ENCODE measurements around the gene RMC1.
A peak's percentile ranks its signal among the peaks of the same experiment; 100 is the strongest.
"Not testable (repeated sequence)": the region's sequence is repeated elsewhere in the genome, so short reads cannot be mapped to it uniquely, and the experiment has no call there.

Gene RMC1

GRCh38 chr18:23498117-23498516 is 5.2 kb upstream of the RMC1 start:
- no peak for DNase-seq (ENCODE audit: low spot score)
- FAIRE-seq = no peak

GRCh38 chr18:23498877-23499276 is 4.4 kb upstream of the RMC1 start:
- FAIRE-seq (no peak), DNase-seq (ENCODE audit: low spot score) (peak; percentile 10)

GRCh38 chr18:23499291-23499781 is 4.0 kb upstream of the RMC1 start:
- no peak for FAIRE-seq
- DNase-seq (ENCODE audit: low spot score) = no peak

- FAIRE-seq = no peak
- no peak for DNase-seq (ENCODE audit: low spot score)
Observed at GRCh38 chr18:23501626-23502025, 1.7 kb upstream of the RMC1 start.

GRCh38 chr18:23502516-23503037 is 734 bp upstream of the RMC1 start:
- FAIRE-seq (no peak), DNase-seq (ENCODE audit: low spot score) (no peak)

- no peak for DNase-seq (ENCODE audit: low spot score)
- FAIRE-seq = no peak
Observed at GRCh38 chr18:23503963-23504344, 643 bp downstream of the RMC1 start.

GRCh38 chr18:23504720-23505119 is 1.4 kb downstream of the RMC1 start:
- no peak for FAIRE-seq
- DNase-seq (ENCODE audit: low spot score) = no peak

GRCh38 chr18:23506393-23506792 is 3.1 kb downstream of the RMC1 start:
- DNase-seq (ENCODE audit: low spot score) (no peak), FAIRE-seq (no peak)

- FAIRE-seq; DNase-seq (ENCODE audit: low spot score): not testable (repeated sequence)
Observed at GRCh38 chr18:23510923-23511322, 7.6 kb downstream of the RMC1 start.

GRCh38 chr18:23512216-23512615 is 8.9 kb downstream of the RMC1 start:
- not testable (repeated sequence) for DNase-seq (ENCODE audit: low spot score); FAIRE-seq

GRCh38 chr18:23512641-23513040 is 9.3 kb downstream of the RMC1 start:
- FAIRE-seq = no peak
- no peak for DNase-seq (ENCODE audit: low spot score)

GRCh38 chr18:23515911-23516546 is 12.7 kb downstream of the RMC1 start:
- FAIRE-seq (no peak), DNase-seq (ENCODE audit: low spot score) (peak; percentile 47)

GRCh38 chr18:23519734-23520133 is 16.4 kb downstream of the RMC1 start:
- FAIRE-seq = no peak
- no peak for DNase-seq (ENCODE audit: low spot score)

- FAIRE-seq (no peak), DNase-seq (ENCODE audit: low spot score) (no peak)
Observed at GRCh38 chr18:23521271-23521670, 18.0 kb downstream of the RMC1 start.

- FAIRE-seq (no peak), DNase-seq (ENCODE audit: low spot score) (no peak)
Observed at GRCh38 chr18:23521907-23522306, 18.6 kb downstream of the RMC1 start.

- DNase-seq (ENCODE audit: low spot score) = no peak
- no peak for FAIRE-seq
Observed at GRCh38 chr18:23523429-23524212, 20.3 kb downstream of the RMC1 start.

GRCh38 chr18:23524213-23524707 is 20.9 kb downstream of the RMC1 start:
- FAIRE-seq (no peak), DNase-seq (ENCODE audit: low spot score) (no peak)

- no peak for FAIRE-seq
- no peak for DNase-seq (ENCODE audit: low spot score)
Observed at GRCh38 chr18:23526501-23527063, 23.3 kb downstream of the RMC1 start.

GRCh38 chr18:23528580-23529472 is 25.5 kb downstream of the RMC1 start:
- no peak for DNase-seq (ENCODE audit: low spot score)
- no peak for FAIRE-seq

GRCh38 chr18:23529604-23530003 is 26.3 kb downstream of the RMC1 start:
- FAIRE-seq (no peak), DNase-seq (ENCODE audit: low spot score) (peak; percentile 25)

- DNase-seq (ENCODE audit: low spot score) (no peak), FAIRE-seq (no peak)
Observed at GRCh38 chr18:23530195-23530594, 26.9 kb downstream of the RMC1 start.
